T-helper 1 cell treated with Interleukin-12 subunit alpha and Interleukin-12 subunit beta and Interleukin-4 antibody, amounts not matched to agents 30 μg/mL and 1 μg/mL, for 36 hours (primary cell): ENCODE measurements around the gene JUND.

Source experiments
- H3K27ac Mint-ChIP-seq: one replicate; pipeline ENCODE4 v1.8.0; 2021; ENCODE audit warnings: mild to moderate bottlenecking, mixed read lengths
- H3K27me3 Mint-ChIP-seq: one replicate; pipeline ENCODE4 v1.8.0; 2021; ENCODE audit warnings: low read depth, mixed read lengths
- H3K36me3 Mint-ChIP-seq: one replicate; pipeline ENCODE4 v1.8.0; 2021; ENCODE audit warnings: low read depth, mixed read lengths
- H3K4me1 Mint-ChIP-seq: one replicate; pipeline ENCODE4 v1.8.0; 2021; ENCODE audit warnings: low read depth, mixed read lengths
- H3K4me3 Mint-ChIP-seq: one replicate; pipeline ENCODE4 v1.8.0; 2021; ENCODE audit warnings: mild to moderate bottlenecking, moderate library complexity, mixed read lengths
- H3K9me3 Mint-ChIP-seq: one replicate; pipeline ENCODE4 v1.8.0; 2021; ENCODE audit warnings: mixed read lengths

JUND gene

GRCh38 chr19:18274219-18274780 is 7.1 kb downstream of the JUND start, which contains the start of gene IQCN:
TSS of gene IQCN (minus strand) at chr19:18274452. CDS start at chr19:18269478, 4,974 bp downstream.
- H3K27me3 Mint-ChIP-seq: no peaks in the 10 kb centered on the region
- H3K4me1 Mint-ChIP-seq: peaks cover 20% of the 10 kb centered on the region
- H3K27ac Mint-ChIP-seq: no peak within 1 kb of the TSS
- no peaks in the 10 kb centered on the region for H3K9me3 Mint-ChIP-seq
- H3K4me3 Mint-ChIP-seq: no peak within 1 kb of the TSS
- H3K36me3 Mint-ChIP-seq: peaks cover 14% of the 10 kb centered on the region

GRCh38 chr19:18273561-18274218 is 7.7 kb downstream of the JUND start:
- Mint-ChIP-seq H3K36me3 (peaks cover 8% of the 10 kb centered on the region), H3K27ac (no peak overlapping the region), H3K9me3 (no peaks in the 10 kb centered on the region), H3K4me3 (no peak overlapping the region), H3K27me3 (no peaks in the 10 kb centered on the region), H3K4me1 (peaks cover 16% of the 10 kb centered on the region)

GRCh38 chr19:18271433-18271841 is 10.0 kb downstream of the JUND start:
- Mint-ChIP-seq H3K27ac (no peak overlapping the region), H3K4me3 (no peak overlapping the region), H3K4me1 (peaks cover 6% of the 10 kb centered on the region), H3K9me3 (no peaks in the 10 kb centered on the region), H3K27me3 (no peaks in the 10 kb centered on the region), H3K36me3 (peaks cover 9% of the 10 kb centered on the region)

- Mint-ChIP-seq H3K9me3 (no peaks in the 10 kb centered on the region), H3K4me1 (peaks cover 6% of the 10 kb centered on the region), H3K36me3 (peaks cover 13% of the 10 kb centered on the region), H3K4me3 (no peak overlapping the region), H3K27ac (no peak overlapping the region), H3K27me3 (no peaks in the 10 kb centered on the region)
Observed at GRCh38 chr19:18270326-18270725, 11.1 kb downstream of the JUND start.

GRCh38 chr19:18269070-18269723 is 12.2 kb downstream of the JUND start:
- no peak overlapping the region for H3K4me3 Mint-ChIP-seq
- H3K27ac Mint-ChIP-seq: no peak overlapping the region
- no peaks in the 10 kb centered on the region for H3K27me3 Mint-ChIP-seq
- H3K36me3 Mint-ChIP-seq: peaks cover 10% of the 10 kb centered on the region
- H3K9me3 Mint-ChIP-seq: no peaks in the 10 kb centered on the region
- no peaks in the 10 kb centered on the region for H3K4me1 Mint-ChIP-seq

- Mint-ChIP-seq H3K4me1 (no peaks in the 10 kb centered on the region), H3K9me3 (no peaks in the 10 kb centered on the region), H3K27me3 (no peaks in the 10 kb centered on the region), H3K36me3 (peaks cover 10% of the 10 kb centered on the region), H3K4me3 (no peak overlapping the region), H3K27ac (no peak overlapping the region)
Observed at GRCh38 chr19:18266771-18267686, 14.4 kb downstream of the JUND start.

- Mint-ChIP-seq H3K27me3 (no peaks in the 10 kb centered on the region), H3K9me3 (no peaks in the 10 kb centered on the region), H3K4me1 (no peaks in the 10 kb centered on the region), H3K27ac (no peak overlapping the region), H3K4me3 (no peak overlapping the region), H3K36me3 (peaks cover 10% of the 10 kb centered on the region)
Observed at GRCh38 chr19:18265582-18265981, 15.8 kb downstream of the JUND start.

GRCh38 chr19:18264971-18265540 is 16.4 kb downstream of the JUND start:
- Mint-ChIP-seq H3K4me3 (no peak overlapping the region), H3K36me3 (peaks cover 10% of the 10 kb centered on the region), H3K4me1 (no peaks in the 10 kb centered on the region), H3K27me3 (no peaks in the 10 kb centered on the region), H3K9me3 (no peaks in the 10 kb centered on the region), H3K27ac (no peak overlapping the region)

- H3K36me3 Mint-ChIP-seq: peaks cover 10% of the 10 kb centered on the region
- no peak overlapping the region for H3K4me3 Mint-ChIP-seq
- H3K27ac Mint-ChIP-seq: no peak overlapping the region
- H3K4me1 Mint-ChIP-seq: no peaks in the 10 kb centered on the region
- no peaks in the 10 kb centered on the region for H3K27me3 Mint-ChIP-seq
- no peaks in the 10 kb centered on the region for H3K9me3 Mint-ChIP-seq
Observed at GRCh38 chr19:18264137-18264854, 17.1 kb downstream of the JUND start.

- Mint-ChIP-seq H3K4me3 (no peak overlapping the region), H3K9me3 (no peaks in the 10 kb centered on the region), H3K27ac (no peak overlapping the region), H3K27me3 (no peaks in the 10 kb centered on the region), H3K36me3 (peaks cover 10% of the 10 kb centered on the region), H3K4me1 (no peaks in the 10 kb centered on the region)
Observed at GRCh38 chr19:18263324-18264136, 17.9 kb downstream of the JUND start.

- H3K4me3 Mint-ChIP-seq: no peak overlapping the region
Observed at GRCh38 chr19:18262917-18263316, 18.5 kb downstream of the JUND start.

GRCh38 chr19:18262144-18262543 is 19.3 kb downstream of the JUND start:
- Mint-ChIP-seq H3K4me1 (no peaks in the 10 kb centered on the region), H3K36me3 (peaks cover 5% of the 10 kb centered on the region), H3K27me3 (no peaks in the 10 kb centered on the region), H3K9me3 (no peaks in the 10 kb centered on the region), H3K4me3 (no peak overlapping the region), H3K27ac (no peak overlapping the region)

More at GRCh38 chr19:18262917-18263316, 18.5 kb downstream of the JUND start:
- H3K36me3 Mint-ChIP-seq: peaks cover 5% of the 10 kb centered on the region
- no peaks in the 10 kb centered on the region for H3K27me3 Mint-ChIP-seq
- no peaks in the 10 kb centered on the region for H3K4me1 Mint-ChIP-seq
- H3K9me3 Mint-ChIP-seq: no peaks in the 10 kb centered on the region
- no peak overlapping the region for H3K27ac Mint-ChIP-seq

GRCh38 chr19:18261474-18261873 is 19.9 kb downstream of the JUND start:
- H3K36me3 Mint-ChIP-seq: peaks cover 5% of the 10 kb centered on the region
- no peak overlapping the region for H3K4me3 Mint-ChIP-seq
- no peaks in the 10 kb centered on the region for H3K27me3 Mint-ChIP-seq
- no peaks in the 10 kb centered on the region for H3K9me3 Mint-ChIP-seq
- no peaks in the 10 kb centered on the region for H3K4me1 Mint-ChIP-seq
- no peak overlapping the region for H3K27ac Mint-ChIP-seq
